Suprapubic skin (tissue), 4 donors: ENCODE data around the gene PTPN21.

Source experiments
- CTCF ChIP-seq, 2 donors: fragments of 200-600 bp in 1 of 2; fragments of 450-650 bp in 1 of 2; sonication (generic) in 1 of 2; IDR thresholded peaks; one replicate each; pipeline ENCODE4 v1.5.1; 2016 to 2019; ENCODE audit warnings: antibody characterized with exemption in 2 of 2, mild to moderate bottlenecking in 1 of 2, moderate library complexity in 1 of 2
- EP300 ChIP-seq: sonication (generic); formaldehyde crosslinking; IDR thresholded peaks from one replicate; pipeline ENCODE4 v1.6.1; 2017; ENCODE audit warnings: antibody characterized with exemption
- POLR2A ChIP-seq, 2 donors: fragments of 450-650 bp; IDR thresholded peaks; one replicate each; pipeline ENCODE4 v1.6.1; 2017; ENCODE audit warnings: antibody characterized with exemption in 2 of 2, mild to moderate bottlenecking in 2 of 2, moderate library complexity in 2 of 2
- POLR2AphosphoS5 ChIP-seq, 3 donors: sonication (generic); formaldehyde crosslinking; IDR thresholded peaks; one replicate each; pipeline ENCODE4 v1.6.1; 2017; ENCODE audit warnings: antibody characterized with exemption in 3 of 3

GRCh38 chr14:88490168-88490567 is 64.6 kb downstream of the PTPN21 start:
- TF ChIP-seq POLR2A (IDR thresholded peaks at IDR 0.05) (no peak), CTCF (IDR thresholded peaks at IDR 0.05) (no peak), POLR2AphosphoS5 (IDR thresholded peaks at IDR 0.05) (no peak), EP300 (no peak)
